Keratinocyte (primary cell): ENCODE data around the gene NUMB. TPM values are rescaled to one million over a fixed set of nuclear protein-coding genes. Genes with fewer than 3 reads are reported as not detected.

Experiments used
- DNase-seq: peaks from one replicate; pipeline ENCODE4 v3.0.0-alpha.2; 2011; ENCODE audit warnings: low read depth, missing footprints, low spot score
- FAIRE-seq: peaks from 2 replicates; lab custom pipeline; 2011; peaks lifted over from hg19 to GRCh38; lab: Jason Lieb, UNC
- H2AFZ ChIP-seq: 2 replicates; pipeline ENCODE4 v1.6.0; 2012; ENCODE audit warnings: low read length, control low read depth, inconsistent platforms; ENCODE audit not compliant: control insufficient read depth
- H3K27ac ChIP-seq: 2 replicates; pipeline ENCODE4 v1.5.1; 2011; ENCODE audit warnings: low read length; ENCODE audit not compliant: control insufficient read depth, insufficient read depth
- H3K27me3 ChIP-seq: 3 replicates; pipeline ENCODE4 v1.6.0; 2011; ENCODE audit warnings: low read length; ENCODE audit not compliant: control insufficient read depth, insufficient read depth; ENCODE audit errors: extremely low read depth
- H3K36me3 ChIP-seq, 2 experiments: 2 replicates in 1 of 2; 3 replicates in 1 of 2; pipeline ENCODE4 v1.5.1; 2011; ENCODE audit warnings: low read length in 2 of 2, mild to moderate bottlenecking in 1 of 2; ENCODE audit not compliant: control insufficient read depth in 2 of 2, insufficient read depth in 2 of 2; ENCODE audit errors: extremely low read depth in 1 of 2
- H3K4me1 ChIP-seq: 3 replicates; pipeline ENCODE4 v1.5.1; 2011; ENCODE audit warnings: low read length; ENCODE audit not compliant: control insufficient read depth, insufficient read depth; ENCODE audit errors: extremely low read depth
- H3K4me2 ChIP-seq: 3 replicates; pipeline ENCODE4 v1.6.0; 2011; ENCODE audit warnings: low read depth, low read length; ENCODE audit not compliant: control insufficient read depth, insufficient read depth; ENCODE audit errors: extremely low read depth
- H3K4me3 ChIP-seq, 3 experiments: fragments of 200-600 bp in 1 of 3; sonication (generic) in 1 of 3; 2 replicates in 2 of 3; 3 replicates in 1 of 3; pipeline ENCODE4 v1.5.1; 2011 to 2016; ENCODE audit warnings: low read length in 3 of 3, mild to moderate bottlenecking in 3 of 3, control low read depth in 2 of 3, inconsistent platforms in 1 of 3, low read depth in 1 of 3, mixed read lengths in 1 of 3, mixed run types in 1 of 3, moderate library complexity in 1 of 3; ENCODE audit not compliant: control insufficient read depth in 2 of 3, insufficient read depth in 2 of 3; ENCODE audit errors: extremely low read depth in 1 of 3
- H3K79me2 ChIP-seq: 2 replicates; pipeline ENCODE4 v1.6.0; 2012; ENCODE audit warnings: low read length; ENCODE audit not compliant: control insufficient read depth, insufficient read depth
- H3K9ac ChIP-seq: 3 replicates; pipeline ENCODE4 v1.6.0; 2011; ENCODE audit warnings: low read length; ENCODE audit not compliant: control insufficient read depth, insufficient read depth; ENCODE audit errors: extremely low read depth
- H3K9me1 ChIP-seq: 3 replicates; pipeline ENCODE4 v1.6.0; 2011; ENCODE audit warnings: low read length; ENCODE audit not compliant: control insufficient read depth, insufficient read depth; ENCODE audit errors: extremely low read depth
- H3K9me3 ChIP-seq: 2 replicates; pipeline ENCODE4 v1.5.1; 2012; ENCODE audit warnings: low read depth, low read length; ENCODE audit not compliant: control insufficient read depth
- H4K20me1 ChIP-seq: 3 replicates; pipeline ENCODE4 v1.6.0; 2011; ENCODE audit warnings: low read length; ENCODE audit not compliant: control insufficient read depth, insufficient read depth; ENCODE audit errors: extremely low read depth
- CTCF ChIP-seq, 3 experiments: IDR thresholded peaks in 1 of 3; conservative IDR thresholded peaks in 1 of 3; optimal IDR thresholded peaks in 1 of 3; 2 replicates in 2 of 3; 3 replicates in 1 of 3; pipeline versions ENCODE3 to v1.5.1; 2011; ENCODE audit warnings: low read length in 3 of 3, mild to moderate bottlenecking in 3 of 3, moderate library complexity in 2 of 3, control low read depth in 1 of 3, inconsistent platforms in 1 of 3; ENCODE audit not compliant: insufficient read depth in 2 of 3; ENCODE audit errors: extremely low read depth in 1 of 3
- EZH2 ChIP-seq: IDR thresholded peaks from one replicate; pipeline ENCODE4 v1.6.1; 2012; ENCODE audit warnings: inconsistent platforms, mild to moderate bottlenecking, low read length, moderate library complexity
- dilution Hi-C: fragments of 300-500 bp; cut with MboI; formaldehyde crosslinking; loops from one replicate; pipeline ENCODE4 v1.7.0; 2020; ENCODE audit warnings: low sequenced_read_pairs; ENCODE audit not compliant: extremely low pct_ligation_motif_present
- polyA plus RNA-seq, 5 experiments: library from polyadenylated mRNA; depleted of rRNA in 3 of 5; stranded (reverse) in 3 of 5; stranded (forward) in 1 of 5; unstranded in 1 of 5; fragments of >200 nt; gene quantifications; 1 replicate in 1 of 5; 2 replicates in 3 of 5; 3 replicates in 1 of 5; pipeline versions ENCODE4 v1.2.1 to v1.2.3, GENCODE V29; 2011 to 2012; ENCODE audit warnings: missing spikeins in 2 of 5, low read depth in 1 of 5, low replicate concordance in 1 of 5

NUMB gene
- polyA plus RNA-seq, 1 donor (not counting 4 experiments of a cell fraction or from before 2014, with no cell fraction given) = 110 TPM

GRCh38 chr14:73432124-73432523 lies 26.2 kb downstream of the NUMB start:
- Histone ChIP-seq H3K4me3 (no peak overlapping the region), H3K27me3 (no peaks in the 10 kb centered on the region), H3K4me1 (no peaks in the 10 kb centered on the region), H3K4me2 (no peak overlapping the region), H4K20me1 (peaks cover 14% of the 10 kb centered on the region), H3K36me3 (no peaks in the 10 kb centered on the region), H3K9me1 (no peaks in the 10 kb centered on the region), H3K27ac (no peak overlapping the region), H3K9me3 (no peaks in the 10 kb centered on the region), H2AFZ (no peak overlapping the region), H3K79me2 (peaks cover 83% of the 10 kb centered on the region), H3K9ac (no peak overlapping the region)
- DNase-seq = no peak
- dilution Hi-C loops = no loop called here
- FAIRE-seq = no peak
- no peak for TF ChIP-seq EZH2
- no peak for TF ChIP-seq CTCF (optimal IDR thresholded peaks at IDR 0.05 in 1 of 3, IDR thresholded peaks at IDR 0.05 in 1 of 3, conservative IDR thresholded peaks at IDR 0.05 in 1 of 3; ENCODE audit: extremely low read depth in 1 of 3, insufficient read depth in 2 of 3, low read length in 3 of 3)

- no peak overlapping the region for H3K4me3 ChIP-seq
- no peaks in the 10 kb centered on the region for H3K4me1 ChIP-seq
- no peaks in the 10 kb centered on the region for H3K9me3 ChIP-seq
- dilution Hi-C loops = no loop called here
- H2AFZ ChIP-seq = no peak overlapping the region
- H4K20me1 ChIP-seq = peaks cover 3% of the 10 kb centered on the region
- TF ChIP-seq CTCF (optimal IDR thresholded peaks at IDR 0.05 in 1 of 3, IDR thresholded peaks at IDR 0.05 in 1 of 3, conservative IDR thresholded peaks at IDR 0.05 in 1 of 3; ENCODE audit: extremely low read depth in 1 of 3, insufficient read depth in 2 of 3, low read length in 3 of 3) (no peak), EZH2 (no peak)
- H3K36me3 ChIP-seq = no peaks in the 10 kb centered on the region
- H3K4me2 ChIP-seq = no peak overlapping the region
- no peak overlapping the region for H3K27ac ChIP-seq
- no peak for FAIRE-seq
- H3K9me1 ChIP-seq = no peaks in the 10 kb centered on the region
- H3K9ac ChIP-seq = no peak overlapping the region
- H3K27me3 ChIP-seq = no peaks in the 10 kb centered on the region
- DNase-seq = no peak
- H3K79me2 ChIP-seq = peaks cover 80% of the 10 kb centered on the region
Measured at GRCh38 chr14:73428353-73428824, 30.0 kb downstream of the NUMB start.
